T47D (cell line): ENCODE data around the gene ZNF474.

Source experiments
- DNase-seq, 2 experiments: peaks; one replicate each; pipeline versions ENCODE4 v3.0.0 to v3.0.0-alpha.2; 2011 to 2012; ENCODE audit warnings: low read depth in 1 of 2, low spot score in 1 of 2
- JUND ChIP-seq: IDR thresholded peaks from 2 replicates; pipeline ENCODE4 v1.6.1; 2012; ENCODE audit warnings: low read depth
- in situ Hi-C: cut with HindIII; loops from 2 replicates; pipeline ENCODE4 v1.10.0; 2016; ENCODE audit warnings: low sequenced_read_pairs, low pct_unique_long_range_greater_than_20kb

Gene ZNF474

GRCh38 chr5:122124766-122125165 lies 4.6 kb upstream of the ZNF474 start:
- in situ Hi-C loops: no loop called here
- no peak for DNase-seq
- TF ChIP-seq JUND: no peak

DNA sequence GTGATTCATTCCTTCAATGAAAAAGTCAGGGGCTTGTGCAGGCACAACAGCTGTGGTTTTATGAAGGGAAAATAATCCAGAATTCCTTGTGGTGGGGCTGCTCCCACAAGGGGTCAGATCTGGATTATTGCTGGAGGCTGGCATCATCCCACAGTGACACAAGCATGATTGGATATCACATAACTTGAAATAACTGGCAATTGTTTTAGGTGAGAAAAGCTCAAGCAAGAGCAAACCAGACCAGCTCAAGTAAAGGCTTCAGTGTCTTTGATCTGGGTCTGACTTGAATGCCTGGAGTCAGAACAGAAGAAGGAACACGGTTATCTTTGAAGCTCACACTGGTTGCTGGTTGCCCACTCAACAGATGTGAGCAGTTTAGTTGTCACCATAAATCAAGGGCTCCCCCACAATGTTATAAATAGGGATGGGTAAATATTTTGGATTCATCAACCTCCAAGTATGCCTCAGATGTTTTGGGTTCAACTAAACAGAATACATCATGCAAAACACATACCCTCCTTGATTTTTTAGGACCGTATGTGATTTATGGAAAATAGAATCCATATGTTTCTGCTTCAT lies 3.1 kb upstream of the ZNF474 start:
- in situ Hi-C loops: no loop called here
- no peak for DNase-seq
- no peak for TF ChIP-seq JUND

- no peak for TF ChIP-seq JUND
- in situ Hi-C loops: no loop called here
- DNase-seq: no peak
Observed at GRCh38 chr5:122126756-122127321, 2.5 kb upstream of the ZNF474 start.

GRCh38 chr5:122130152-122130551 lies 806 bp downstream of the ZNF474 start:
- in situ Hi-C loops: no loop called here
- no peak for DNase-seq
- no peak for TF ChIP-seq JUND

GRCh38 chr5:122137702-122138101 lies 8.4 kb downstream of the ZNF474 start:
- in situ Hi-C loops: no loop called here
- no peak for DNase-seq
- TF ChIP-seq JUND: no peak

DNA sequence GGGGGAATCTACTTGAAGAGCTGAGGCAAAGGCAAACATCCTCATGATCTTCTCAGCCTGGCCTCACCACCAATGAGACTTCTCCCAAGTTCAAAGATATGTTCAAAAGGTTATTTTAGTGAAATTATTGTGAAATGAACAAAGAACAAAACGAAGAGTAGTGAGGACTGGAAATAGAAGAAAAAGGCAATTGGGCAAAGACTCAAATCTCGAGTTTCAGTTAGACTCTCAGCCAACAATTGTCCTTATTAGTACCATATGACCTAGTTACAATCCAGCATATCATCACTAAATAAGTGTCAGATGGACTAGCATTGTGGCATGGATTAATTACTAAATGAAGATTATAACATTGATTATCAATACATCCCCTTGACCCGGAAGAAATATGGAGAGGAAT lies 9.0 kb downstream of the ZNF474 start:
- no peak for TF ChIP-seq JUND
- in situ Hi-C loops: no loop called here
- DNase-seq: no peak

DNA sequence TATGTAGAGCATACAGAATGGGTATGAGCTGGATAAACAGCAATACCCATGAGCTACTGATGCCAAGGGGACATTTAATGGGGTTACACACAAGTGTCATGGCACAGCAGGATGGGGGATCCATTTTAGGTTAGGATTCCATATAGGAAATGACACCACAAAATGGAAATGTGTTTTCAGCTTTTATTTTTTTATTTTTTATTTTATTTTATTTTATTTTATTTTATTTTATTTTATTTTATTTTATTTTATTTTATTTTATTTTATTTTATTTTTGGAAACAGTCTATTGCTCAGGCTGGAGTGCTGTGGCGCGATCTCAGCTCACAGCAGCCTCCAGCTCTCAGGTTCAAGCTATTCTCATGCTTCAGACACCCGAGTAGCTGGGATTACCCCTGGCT lies 11.6 kb downstream of the ZNF474 start:
- DNase-seq: no peak
- in situ Hi-C loops: no loop called here
- TF ChIP-seq JUND: no peak

DNA sequence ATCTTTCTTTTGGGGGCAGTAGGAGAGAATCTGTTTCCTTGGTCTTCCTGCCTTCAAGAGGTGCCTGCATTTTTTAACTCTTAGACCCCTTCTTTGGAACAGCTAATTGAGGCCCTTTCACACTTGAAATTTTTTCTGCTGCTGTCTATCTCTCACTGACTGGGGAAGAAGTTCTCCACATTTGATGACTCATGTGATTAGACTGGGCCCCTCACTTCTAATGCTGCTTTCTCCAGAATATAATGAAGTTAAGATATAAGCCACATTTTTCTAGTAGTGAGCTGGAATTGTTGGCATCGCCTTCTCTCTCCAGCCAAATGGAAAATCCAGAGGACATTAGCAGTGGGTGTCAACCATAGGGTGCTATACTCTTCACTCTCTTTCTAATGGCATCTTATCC lies 12.4 kb downstream of the ZNF474 start:
- DNase-seq: no peak
- TF ChIP-seq JUND: no peak
- in situ Hi-C loops: no loop called here

DNA sequence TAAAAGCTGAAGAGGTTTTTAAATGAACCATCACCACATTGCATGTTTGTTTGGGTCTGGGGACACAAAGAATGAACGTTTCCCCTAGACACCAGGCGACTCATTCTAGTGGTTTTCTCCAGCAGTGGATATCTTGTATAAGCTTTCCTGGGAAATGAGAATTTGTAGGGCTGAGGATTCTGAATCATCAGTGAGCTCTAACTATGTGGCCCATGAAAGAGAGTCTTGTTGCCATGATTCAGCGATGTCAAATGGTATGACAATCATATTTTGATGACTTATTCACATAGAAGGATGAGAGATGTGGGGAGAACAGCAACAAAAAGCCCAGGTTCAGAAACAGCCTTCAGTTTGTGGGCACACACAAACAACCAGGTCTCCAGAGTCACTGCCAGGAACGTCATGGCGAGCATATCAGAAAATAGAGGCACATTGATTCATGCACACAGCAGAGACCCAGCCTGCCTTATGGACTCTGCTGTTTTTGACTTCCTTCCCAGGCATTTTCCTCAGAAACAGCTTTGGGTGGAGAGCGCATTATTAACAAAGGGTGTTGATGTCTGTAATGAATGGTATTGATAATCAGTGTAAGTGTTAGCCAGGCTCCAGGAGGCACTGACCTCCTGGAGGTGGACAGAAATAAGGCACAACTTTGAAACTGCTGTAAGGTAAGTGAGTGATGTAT lies 13.3 kb downstream of the ZNF474 start:
- no peak for DNase-seq
- in situ Hi-C loops: no loop called here
- no peak for TF ChIP-seq JUND

DNA sequence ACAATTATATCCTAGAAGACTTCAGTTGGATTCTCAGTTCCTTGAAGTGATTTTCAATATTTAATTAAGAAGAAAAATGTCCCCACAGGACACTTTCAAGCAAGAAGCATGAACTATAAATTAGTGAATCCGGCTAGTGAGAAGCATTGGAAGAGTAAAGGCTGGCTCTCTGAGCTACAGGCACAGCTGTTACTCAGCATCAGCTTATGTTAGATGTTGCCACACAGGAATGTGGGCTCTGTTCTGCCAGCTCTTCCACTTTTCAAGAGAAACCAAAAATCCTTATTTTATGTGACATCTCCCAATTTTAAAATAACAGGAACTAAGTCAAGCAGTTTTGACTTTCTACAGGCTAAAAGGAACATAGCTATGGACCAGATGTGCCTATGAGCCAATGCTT lies 14.9 kb downstream of the ZNF474 start:
- no peak for DNase-seq
- in situ Hi-C loops: no loop called here
- no peak for TF ChIP-seq JUND

DNA sequence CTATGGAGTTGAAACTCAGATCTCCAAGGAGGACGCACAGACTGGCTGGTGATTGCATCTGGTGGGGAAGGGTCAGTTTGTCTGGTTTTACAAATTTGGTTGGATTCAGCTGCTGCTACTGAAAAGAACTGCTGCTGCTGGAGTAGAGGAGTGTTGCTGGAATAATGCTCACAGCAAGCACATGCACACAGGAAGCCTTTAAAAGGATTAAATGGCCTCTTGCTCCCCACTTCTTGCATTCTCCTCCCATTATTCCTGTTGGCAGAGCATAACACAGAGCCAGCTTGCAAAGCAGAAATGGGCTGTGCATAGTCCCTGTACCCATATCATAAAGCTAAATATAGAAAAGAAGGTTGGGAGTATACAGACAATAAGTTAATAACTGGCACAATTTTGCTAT lies 16.6 kb downstream of the ZNF474 start:
- in situ Hi-C loops: no loop called here
- TF ChIP-seq JUND: no peak
- no peak for DNase-seq

DNA sequence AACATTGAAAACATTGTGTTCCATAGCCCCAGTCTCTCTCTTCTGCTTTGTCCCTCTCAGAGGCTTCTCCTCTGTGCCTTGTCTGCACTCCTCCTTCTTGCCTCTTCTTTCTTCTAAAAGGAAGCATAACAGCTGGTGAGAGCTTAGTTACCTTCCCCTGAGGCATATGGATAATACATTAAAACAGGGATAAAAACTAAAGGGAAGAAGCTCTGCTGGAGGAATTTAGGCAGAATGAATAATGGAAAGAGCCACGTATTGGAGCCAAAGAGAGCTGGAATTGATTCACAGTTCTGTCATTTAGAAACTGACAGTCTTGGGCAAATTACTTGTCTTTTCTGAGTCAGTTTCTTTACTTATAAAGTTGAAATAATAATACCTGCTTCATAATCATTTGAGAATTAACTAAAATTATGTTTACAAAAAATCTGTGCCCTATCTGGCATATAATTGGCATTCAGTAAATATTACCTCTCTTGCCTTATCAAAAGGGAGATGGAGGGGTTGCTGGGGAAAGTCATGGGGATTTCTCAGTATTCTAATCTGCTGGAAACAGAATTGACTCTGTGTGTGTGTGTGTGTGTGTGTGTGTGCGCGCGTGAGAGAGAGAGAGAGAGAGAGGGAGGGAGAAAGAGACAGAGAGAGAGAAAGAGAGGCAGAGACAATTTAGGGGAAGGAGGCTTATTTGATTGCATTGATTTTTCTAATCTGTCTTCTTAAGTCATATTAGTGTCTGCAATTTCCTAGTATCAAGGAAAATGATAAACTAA lies 20.2 kb downstream of the ZNF474 start:
- no peak for TF ChIP-seq JUND
- in situ Hi-C loops: no loop called here
- DNase-seq: no peak

- in situ Hi-C loops: no loop called here
Observed at GRCh38 chr5:122150215-122150614, 20.9 kb downstream of the ZNF474 start.

GRCh38 chr5:122151640-122152039 lies 22.3 kb downstream of the ZNF474 start:
- no peak for TF ChIP-seq JUND
- DNase-seq: no peak

More at GRCh38 chr5:122150215-122150614, 20.9 kb downstream of the ZNF474 start:
- no peak for DNase-seq
- no peak for TF ChIP-seq JUND

More at GRCh38 chr5:122151640-122152039, 22.3 kb downstream of the ZNF474 start:
- in situ Hi-C loops: no loop called here
